Activated CD4-positive, CD25-positive, alpha-beta regulatory T cell treated with anti-CD3 and anti-CD28 coated beads, Interleukin-2, amount 50 U/mL, for 72 hours (primary cell): ENCODE measurements around the gene ASB12.

Experiments
- DNase-seq: peaks from one replicate; pipeline ENCODE4 v3.0.0; 2021

ASB12 gene

GRCh38 chrX:64186974-64187761 is 43.2 kb downstream of the ASB12 start:
- DNase-seq = no peak

DNA sequence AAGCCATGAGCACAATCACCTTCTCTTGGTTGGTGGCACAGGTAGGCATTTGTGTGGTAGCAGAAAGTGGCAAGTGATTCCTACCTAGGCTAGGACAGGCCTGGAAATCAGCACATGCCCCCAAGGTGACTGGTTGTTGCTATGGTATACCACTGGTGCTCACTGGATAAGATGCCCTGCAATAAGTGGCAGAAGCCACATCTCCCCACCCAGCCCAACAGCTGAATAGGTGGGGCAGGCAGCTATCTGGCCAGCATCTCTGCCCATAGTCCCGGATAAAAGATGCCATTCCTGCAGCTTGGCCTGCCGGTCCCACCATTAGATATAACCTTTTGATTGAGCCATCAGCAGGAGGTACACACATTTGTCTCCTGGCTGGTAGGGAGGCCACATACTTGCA is 46.0 kb downstream of the ASB12 start:
- DNase-seq = no peak

GRCh38 chrX:64182208-64182607 is 48.2 kb downstream of the ASB12 start:
- DNase-seq = no peak

- no peak for DNase-seq
Measured at GRCh38 chrX:64176876-64177275, 53.5 kb downstream of the ASB12 start.
